Measurements from ENCODE around the gene TIMM29.

DNA sequence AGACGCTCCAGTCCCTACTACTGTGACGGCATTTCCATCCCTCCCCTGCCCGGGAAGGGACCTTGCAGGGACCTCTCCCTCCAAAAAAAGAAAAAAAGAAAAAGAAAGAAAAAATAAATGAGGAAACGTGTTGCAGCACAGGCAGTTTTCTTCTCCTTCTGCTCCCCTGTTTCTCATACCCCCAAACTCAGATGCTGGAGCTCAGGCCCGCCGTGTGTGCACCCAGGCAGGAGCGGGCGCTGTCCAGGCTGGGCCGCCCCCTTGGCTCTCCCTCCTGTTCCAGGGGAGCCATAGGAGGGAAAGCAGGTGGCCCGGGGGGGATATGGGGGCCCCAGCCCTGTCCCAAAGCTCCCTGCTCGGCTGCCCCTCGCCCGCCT, 6.0 kb upstream of the TIMM29 start:
- TF ChIP-seq, protein P1, sequence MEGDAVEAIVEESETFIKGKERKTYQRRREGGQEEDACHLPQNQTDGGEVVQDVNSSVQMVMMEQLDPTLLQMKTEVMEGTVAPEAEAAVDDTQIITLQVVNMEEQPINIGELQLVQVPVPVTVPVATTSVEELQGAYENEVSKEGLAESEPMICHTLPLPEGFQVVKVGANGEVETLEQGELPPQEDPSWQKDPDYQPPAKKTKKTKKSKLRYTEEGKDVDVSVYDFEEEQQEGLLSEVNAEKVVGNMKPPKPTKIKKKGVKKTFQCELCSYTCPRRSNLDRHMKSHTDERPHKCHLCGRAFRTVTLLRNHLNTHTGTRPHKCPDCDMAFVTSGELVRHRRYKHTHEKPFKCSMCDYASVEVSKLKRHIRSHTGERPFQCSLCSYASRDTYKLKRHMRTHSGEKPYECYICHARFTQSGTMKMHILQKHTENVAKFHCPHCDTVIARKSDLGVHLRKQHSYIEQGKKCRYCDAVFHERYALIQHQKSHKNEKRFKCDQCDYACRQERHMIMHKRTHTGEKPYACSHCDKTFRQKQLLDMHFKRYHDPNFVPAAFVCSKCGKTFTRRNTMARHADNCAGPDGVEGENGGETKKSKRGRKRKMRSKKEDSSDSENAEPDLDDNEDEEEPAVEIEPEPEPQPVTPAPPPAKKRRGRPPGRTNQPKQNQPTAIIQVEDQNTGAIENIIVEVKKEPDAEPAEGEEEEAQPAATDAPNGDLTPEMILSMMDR (IDR thresholded peaks at IDR 0.05) = no peak
- no peak for TF ChIP-seq POLR2A (IDR thresholded peaks at IDR 0.05)

All from uterus (tissue), 2 donors.